HEK293 (cell line): ENCODE measurements around the gene FOXS1.

Experiments
- HOXA7 ChIP-seq: sonication (generic); formaldehyde crosslinking; IDR thresholded peaks from 2 replicates; pipeline ENCODE4 v1.8.1; 2022; ENCODE audit warnings: missing genetic modification reagents, borderline replicate concordance
- KLF9 ChIP-seq: fragments of 450-650 bp; formaldehyde crosslinking; IDR thresholded peaks from 2 replicates; pipeline ENCODE4 v1.5.1; 2016; ENCODE audit warnings: missing biosample characterization, missing genetic modification characterization, low read depth
- OVOL3 ChIP-seq: fragments of 450-650 bp; formaldehyde crosslinking; IDR thresholded peaks from 2 replicates; pipeline ENCODE4 v1.5.1; 2016; ENCODE audit warnings: missing biosample characterization, missing genetic modification characterization
- PATZ1 ChIP-seq: fragments of 450-650 bp; formaldehyde crosslinking; IDR thresholded peaks from 2 replicates; pipeline ENCODE4 v1.5.1; 2016; ENCODE audit warnings: missing biosample characterization, missing genetic modification characterization
- ZBTB20 ChIP-seq: fragments of 450-650 bp; formaldehyde crosslinking; IDR thresholded peaks from 2 replicates; pipeline ENCODE4 v1.5.1; 2016; ENCODE audit warnings: missing biosample characterization, missing genetic modification characterization
- ZBTB8A ChIP-seq: fragments of 450-650 bp; formaldehyde crosslinking; IDR thresholded peaks from 2 replicates; pipeline ENCODE4 v1.5.1; 2016; ENCODE audit warnings: missing biosample characterization, missing genetic modification characterization
- ZNF211 ChIP-seq: fragments of 450-650 bp; formaldehyde crosslinking; IDR thresholded peaks from 2 replicates; pipeline ENCODE4 v1.5.1; 2016; ENCODE audit warnings: low read depth, missing biosample characterization, missing genetic modification characterization
- ZNF416 ChIP-seq: fragments of 450-650 bp; formaldehyde crosslinking; IDR thresholded peaks from 2 replicates; pipeline ENCODE4 v1.5.1; 2016; ENCODE audit warnings: missing biosample characterization, missing genetic modification characterization
- ZNF777 ChIP-seq: fragments of 450-650 bp; formaldehyde crosslinking; IDR thresholded peaks from 2 replicates; pipeline ENCODE4 v1.5.1; 2017; ENCODE audit warnings: missing biosample characterization, missing genetic modification characterization, borderline replicate concordance
- TF ChIP-seq, protein P1 (sequence below): fragments of 450-650 bp; formaldehyde crosslinking; IDR thresholded peaks from 2 replicates; pipeline ENCODE4 v1.5.1; 2016; ENCODE audit warnings: missing biosample characterization, missing genetic modification characterization
- TF ChIP-seq, protein P2 (sequence below): fragments of 450-650 bp; formaldehyde crosslinking; IDR thresholded peaks from 2 replicates; pipeline ENCODE4 v1.5.1; 2016; ENCODE audit warnings: missing biosample characterization, missing genetic modification characterization

GRCh38 chr20:31811198-31811597 is 34.2 kb downstream of the FOXS1 start:
- TF ChIP-seq, protein P1, sequence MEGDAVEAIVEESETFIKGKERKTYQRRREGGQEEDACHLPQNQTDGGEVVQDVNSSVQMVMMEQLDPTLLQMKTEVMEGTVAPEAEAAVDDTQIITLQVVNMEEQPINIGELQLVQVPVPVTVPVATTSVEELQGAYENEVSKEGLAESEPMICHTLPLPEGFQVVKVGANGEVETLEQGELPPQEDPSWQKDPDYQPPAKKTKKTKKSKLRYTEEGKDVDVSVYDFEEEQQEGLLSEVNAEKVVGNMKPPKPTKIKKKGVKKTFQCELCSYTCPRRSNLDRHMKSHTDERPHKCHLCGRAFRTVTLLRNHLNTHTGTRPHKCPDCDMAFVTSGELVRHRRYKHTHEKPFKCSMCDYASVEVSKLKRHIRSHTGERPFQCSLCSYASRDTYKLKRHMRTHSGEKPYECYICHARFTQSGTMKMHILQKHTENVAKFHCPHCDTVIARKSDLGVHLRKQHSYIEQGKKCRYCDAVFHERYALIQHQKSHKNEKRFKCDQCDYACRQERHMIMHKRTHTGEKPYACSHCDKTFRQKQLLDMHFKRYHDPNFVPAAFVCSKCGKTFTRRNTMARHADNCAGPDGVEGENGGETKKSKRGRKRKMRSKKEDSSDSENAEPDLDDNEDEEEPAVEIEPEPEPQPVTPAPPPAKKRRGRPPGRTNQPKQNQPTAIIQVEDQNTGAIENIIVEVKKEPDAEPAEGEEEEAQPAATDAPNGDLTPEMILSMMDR (tag by site-specific recombination), result no peak
- TF ChIP-seq ZNF211 (tag by site-specific recombination) (no peak), PATZ1 (tag by site-specific recombination) (no peak), OVOL3 (tag by site-specific recombination) (no peak), KLF9 (tag by site-specific recombination) (no peak), ZBTB8A (tag by site-specific recombination) (no peak), ZBTB20 (tag by site-specific recombination) (no peak), ZNF416 (tag by site-specific recombination) (no peak), ZNF777 (tag by site-specific recombination) (no peak), HOXA7 (no peak)
- TF ChIP-seq, protein P2, sequence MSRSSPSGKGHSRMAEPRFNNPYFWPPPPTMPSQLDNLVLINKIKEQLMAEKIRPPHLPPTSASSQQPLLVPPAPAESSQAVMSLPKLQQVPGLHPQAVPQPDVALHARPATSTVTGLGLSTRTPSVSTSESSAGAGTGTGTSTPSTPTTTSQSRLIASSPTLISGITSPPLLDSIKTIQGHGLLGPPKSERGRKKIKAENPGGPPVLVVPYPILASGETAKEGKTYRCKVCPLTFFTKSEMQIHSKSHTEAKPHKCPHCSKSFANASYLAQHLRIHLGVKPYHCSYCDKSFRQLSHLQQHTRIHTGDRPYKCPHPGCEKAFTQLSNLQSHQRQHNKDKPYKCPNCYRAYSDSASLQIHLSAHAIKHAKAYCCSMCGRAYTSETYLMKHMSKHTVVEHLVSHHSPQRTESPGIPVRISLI (tag by site-specific recombination), result no peak
